Muscle of leg (tissue), 11 donors: ENCODE results near the gene PLXDC2. TPM values are rescaled to one million over a fixed set of nuclear protein-coding genes. Genes with fewer than 3 reads are reported as not detected.
A peak's percentile ranks its signal among the peaks of the same experiment; 100 is the strongest.

ENCODE experiments used
- DNase-seq: peaks from one replicate; pipeline ENCODE4 v3.0.0; 2013
- H3K27ac ChIP-seq: one replicate; pipeline ENCODE4 v1.5.1; 2013; ENCODE audit warnings: mild to moderate bottlenecking, low read length, control low read depth
- H3K27me3 ChIP-seq: one replicate; pipeline ENCODE4 v1.6.1; 2013; ENCODE audit warnings: low read length; ENCODE audit not compliant: control insufficient read depth, insufficient read depth
- H3K36me3 ChIP-seq: one replicate; pipeline ENCODE4 v1.6.1; 2013; ENCODE audit warnings: low read length; ENCODE audit not compliant: control insufficient read depth, insufficient read depth
- H3K4me1 ChIP-seq: one replicate; pipeline ENCODE4 v1.6.1; 2013; ENCODE audit warnings: low read length; ENCODE audit not compliant: control insufficient read depth, insufficient read depth
- H3K4me3 ChIP-seq: one replicate; pipeline ENCODE4 v1.5.1; 2013; ENCODE audit warnings: low read length, control low read depth
- H3K9me3 ChIP-seq: replicated peaks from 2 replicates; pipeline ENCODE4 v1.6.1; 2013; ENCODE audit warnings: low read depth, low read length; ENCODE audit not compliant: control insufficient read depth
- WGBS: methylation state at CpG from one replicate; pipeline ENCODE4 v1.1.5; 2013; ENCODE audit warnings: missing lambda C conversion rate; ENCODE audit not compliant: insufficient coverage; 5-methylcytosine and 5-hydroxymethylcytosine counted together
- polyA plus RNA-seq, 8 donors: library from polyadenylated mRNA; unstranded; fragments of 120-200 nt; gene quantifications; one replicate each; pipeline versions ENCODE4 v1.2.1 to v1.2.3, GENCODE V29; 2013; ENCODE audit warnings: inconsistent platforms in 1 of 8, low replicate concordance in 1 of 8; ENCODE audit not compliant: insufficient read length in 8 of 8, insufficient read depth in 1 of 8
- total RNA-seq: library from RNA; stranded (reverse); fragments of 120-200 nt; gene quantifications from one replicate; pipeline ENCODE4 v1.2.4, GENCODE V29; 2013

The PLXDC2 gene
- total and polyA plus RNA-seq, 9 donors, result 20.9 to 49.9 (median 33.9) TPM

DNA sequence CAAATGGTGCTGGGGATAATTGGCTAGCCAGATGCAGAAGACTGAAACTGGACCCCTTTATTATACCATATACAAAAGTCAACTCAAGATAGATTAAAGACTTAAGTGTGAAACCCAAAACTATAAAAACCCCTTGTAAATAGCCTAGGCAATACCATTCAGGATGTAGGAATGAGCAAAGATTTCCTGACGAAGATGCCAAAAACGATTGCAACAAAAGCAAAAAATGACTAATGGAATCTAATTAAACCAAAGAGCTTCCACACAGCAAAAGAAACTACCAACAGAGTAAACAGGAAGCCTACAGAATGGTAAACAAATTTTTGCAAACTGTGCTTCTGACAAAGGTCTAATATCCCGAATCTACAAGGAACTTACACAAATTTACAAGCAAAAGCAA, 30.9 kb upstream of the PLXDC2 start:
- Histone ChIP-seq H3K27ac (no peak overlapping the region), H3K36me3 (no peaks in the 10 kb centered on the region), H3K27me3 (no peaks in the 10 kb centered on the region), H3K4me1 (no peaks in the 10 kb centered on the region), H3K9me3 (no peaks in the 10 kb centered on the region), H3K4me3 (no peak overlapping the region)
- DNase-seq, result no peak
- no CpG with 5 or more reads among the region's 3 CpGs for WGBS

DNA sequence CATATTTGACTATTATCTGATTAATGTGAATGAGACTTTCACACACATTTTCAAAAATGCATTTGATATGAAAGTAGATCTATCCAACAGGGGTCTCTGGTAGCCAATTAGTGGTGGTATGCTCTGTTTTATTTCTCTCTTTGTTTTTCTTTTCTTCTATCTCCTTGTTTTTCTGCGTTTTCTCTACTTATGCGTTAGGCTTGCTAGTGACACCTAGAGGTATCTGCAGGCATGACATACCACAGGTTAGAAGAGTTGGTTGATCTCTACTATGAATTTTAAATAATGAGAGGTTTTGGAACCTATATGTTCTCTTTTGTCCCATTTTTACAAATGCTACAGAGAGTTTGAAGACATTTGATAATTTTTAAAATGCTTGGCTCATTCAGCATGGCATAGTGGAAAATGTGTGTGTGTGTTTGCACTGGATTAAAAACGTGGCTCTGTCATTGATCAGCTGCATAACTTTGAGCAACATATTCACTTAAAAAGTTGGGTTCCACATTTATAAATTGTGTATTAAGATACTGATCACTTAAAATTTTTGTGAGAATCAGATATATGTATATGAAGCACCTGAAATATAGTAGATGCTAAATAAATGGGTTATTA, 28.1 kb upstream of the PLXDC2 start:
- no peak overlapping the region for H3K27ac ChIP-seq
- H3K4me1 ChIP-seq, result no peaks in the 10 kb centered on the region
- no peak overlapping the region for H3K4me3 ChIP-seq
- no peaks in the 10 kb centered on the region for H3K9me3 ChIP-seq
- H3K36me3 ChIP-seq, result no peaks in the 10 kb centered on the region
- WGBS, result no CpG with 5 or more reads among the region's 3 CpGs
- peak; percentile 44 for DNase-seq
- no peaks in the 10 kb centered on the region for H3K27me3 ChIP-seq

GRCh38 chr10:19788902-19789301, 27.3 kb upstream of the PLXDC2 start:
- H3K4me3 ChIP-seq, result no peak overlapping the region
- H3K36me3 ChIP-seq, result no peaks in the 10 kb centered on the region
- no peaks in the 10 kb centered on the region for H3K27me3 ChIP-seq
- H3K4me1 ChIP-seq, result no peaks in the 10 kb centered on the region
- WGBS, result no CpG with 5 or more reads among the region's 2 CpGs
- no peaks in the 10 kb centered on the region for H3K9me3 ChIP-seq
- no peak for DNase-seq
- no peak overlapping the region for H3K27ac ChIP-seq

GRCh38 chr10:19789607-19790006, 26.6 kb upstream of the PLXDC2 start:
- no peaks in the 10 kb centered on the region for H3K9me3 ChIP-seq
- 93% methylated on average over 3 of the region's 5 CpGs for WGBS

GRCh38 chr10:19791032-19791431, 25.2 kb upstream of the PLXDC2 start:
- H3K9me3 ChIP-seq, result no peaks in the 10 kb centered on the region
- DNase-seq, result no peak
- H3K27ac ChIP-seq, result no peak overlapping the region
- no peaks in the 10 kb centered on the region for H3K27me3 ChIP-seq
- no CpG with 5 or more reads among the region's 2 CpGs for WGBS
- no peaks in the 10 kb centered on the region for H3K36me3 ChIP-seq
- H3K4me1 ChIP-seq, result no peaks in the 10 kb centered on the region
- H3K4me3 ChIP-seq, result no peak overlapping the region

More at GRCh38 chr10:19789607-19790006, 26.6 kb upstream of the PLXDC2 start:
- H3K27me3 ChIP-seq, result no peaks in the 10 kb centered on the region
- H3K4me3 ChIP-seq, result no peak overlapping the region
- H3K4me1 ChIP-seq, result no peaks in the 10 kb centered on the region
- DNase-seq, result no peak
- H3K36me3 ChIP-seq, result no peaks in the 10 kb centered on the region
- no peak overlapping the region for H3K27ac ChIP-seq

DNA sequence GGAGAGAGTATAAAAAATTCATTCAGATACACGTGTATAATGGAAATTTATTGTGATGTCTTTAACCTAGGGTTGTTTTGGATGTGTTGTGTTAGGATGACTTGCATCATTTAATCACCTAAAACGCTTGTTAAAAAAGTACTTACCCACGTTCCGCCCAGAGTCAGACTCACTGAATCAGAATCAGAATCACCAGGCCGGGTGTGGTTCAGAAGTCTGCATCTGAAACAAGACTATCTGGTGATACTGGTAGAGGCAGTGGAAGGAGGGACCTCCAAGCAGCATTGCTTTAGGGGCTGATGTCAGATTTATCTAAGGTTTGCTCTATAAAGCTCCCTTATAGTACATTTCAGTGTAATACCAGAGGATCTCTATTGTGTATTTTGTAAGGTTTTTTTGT, 20.5 kb upstream of the PLXDC2 start:
- no CpG with 5 or more reads among the region's 5 CpGs for WGBS
- DNase-seq, result no peak
- H3K36me3 ChIP-seq, result no peaks in the 10 kb centered on the region
- H3K27me3 ChIP-seq, result no peaks in the 10 kb centered on the region
- no peak overlapping the region for H3K27ac ChIP-seq
- no peaks in the 10 kb centered on the region for H3K4me1 ChIP-seq
- no peak overlapping the region for H3K4me3 ChIP-seq
- no peaks in the 10 kb centered on the region for H3K9me3 ChIP-seq

- WGBS, result no CpG with 5 or more reads among the region's 3 CpGs
These were observed 16.1 kb upstream of the PLXDC2 start for GRCh38 chr10:19800161-19800560.

GRCh38 chr10:19801369-19801768, 14.9 kb upstream of the PLXDC2 start:
- H3K9me3 ChIP-seq, result peaks cover 2% of the 10 kb centered on the region
- H3K4me1 ChIP-seq, result no peaks in the 10 kb centered on the region
- WGBS, result no CpG with 5 or more reads among the region's 4 CpGs
- no peak overlapping the region for H3K4me3 ChIP-seq
- no peak for DNase-seq
- no peak overlapping the region for H3K27ac ChIP-seq
- no peaks in the 10 kb centered on the region for H3K36me3 ChIP-seq
- no peaks in the 10 kb centered on the region for H3K27me3 ChIP-seq

More at GRCh38 chr10:19800161-19800560, 16.1 kb upstream of the PLXDC2 start:
- H3K36me3 ChIP-seq, result no peaks in the 10 kb centered on the region
- H3K4me1 ChIP-seq, result no peaks in the 10 kb centered on the region
- DNase-seq, result peak; percentile 50
- H3K27ac ChIP-seq, result no peak overlapping the region
- H3K9me3 ChIP-seq, result peaks cover 2% of the 10 kb centered on the region
- no peaks in the 10 kb centered on the region for H3K27me3 ChIP-seq
- H3K4me3 ChIP-seq, result no peak overlapping the region

- no peaks in the 10 kb centered on the region for H3K27me3 ChIP-seq
- DNase-seq, result no peak
- H3K4me1 ChIP-seq, result no peaks in the 10 kb centered on the region
- H3K36me3 ChIP-seq, result no peaks in the 10 kb centered on the region
- H3K9me3 ChIP-seq, result peaks cover 2% of the 10 kb centered on the region
- 100% methylated on average over 1 of the region's 2 CpGs for WGBS
- H3K4me3 ChIP-seq, result no peak overlapping the region
- no peak overlapping the region for H3K27ac ChIP-seq
These were observed 12.6 kb upstream of the PLXDC2 start for GRCh38 chr10:19803676-19804075.

DNA sequence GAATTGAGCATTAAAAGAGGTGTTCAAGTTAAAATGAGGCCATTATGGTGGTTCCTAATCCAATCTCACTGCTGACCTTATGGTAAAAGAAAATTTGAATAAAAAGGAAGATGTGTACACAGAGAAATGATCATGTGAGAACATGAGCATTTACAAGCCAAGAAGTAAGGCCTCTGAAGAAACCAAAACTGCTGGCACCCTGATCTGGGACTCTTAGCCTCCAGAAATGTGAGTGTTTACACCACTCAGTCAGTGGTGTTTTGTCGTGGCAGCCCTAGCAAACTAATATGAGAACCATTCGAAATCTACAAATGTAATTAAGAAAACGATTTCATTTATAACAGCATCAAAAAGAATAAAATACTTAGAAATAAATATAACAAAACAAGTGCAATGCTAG, 6.8 kb upstream of the PLXDC2 start:
- WGBS, result no CpG with 5 or more reads among the region's 3 CpGs
- H3K4me1 ChIP-seq, result no peaks in the 10 kb centered on the region
- no peaks in the 10 kb centered on the region for H3K27me3 ChIP-seq
- H3K36me3 ChIP-seq, result no peaks in the 10 kb centered on the region
- DNase-seq, result no peak
- H3K9me3 ChIP-seq, result peaks cover 1% of the 10 kb centered on the region
- H3K4me3 ChIP-seq, result no peak overlapping the region
- H3K27ac ChIP-seq, result no peak overlapping the region

DNA sequence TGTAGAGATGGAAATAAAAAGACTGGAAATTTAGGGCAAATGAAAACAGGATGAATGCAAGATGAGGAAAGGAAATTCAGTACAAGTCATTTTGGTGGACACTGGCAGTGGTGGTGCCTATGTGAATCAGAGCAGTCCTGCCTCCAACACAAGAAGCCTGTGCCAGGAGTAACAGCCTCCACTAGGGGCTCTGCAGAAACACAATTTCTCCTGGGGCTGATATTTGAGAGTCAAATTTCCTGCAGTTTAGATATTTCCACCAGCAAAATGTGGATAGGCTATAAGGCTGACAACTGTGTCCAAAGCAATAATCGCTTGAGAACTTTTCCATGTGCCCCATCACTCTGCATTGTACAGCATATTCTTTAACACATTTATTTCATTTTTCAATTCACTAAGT, 4.7 kb upstream of the PLXDC2 start:
- no peaks in the 10 kb centered on the region for H3K4me1 ChIP-seq
- H3K9me3 ChIP-seq, result no peaks in the 10 kb centered on the region
- DNase-seq, result peak; percentile 76
- H3K27me3 ChIP-seq, result no peaks in the 10 kb centered on the region
- WGBS, result 33% methylated on average over 1 of the region's 1 CpG
- H3K27ac ChIP-seq, result no peak overlapping the region
- no peak overlapping the region for H3K4me3 ChIP-seq
- H3K36me3 ChIP-seq, result no peaks in the 10 kb centered on the region
